HG03108 (cell line): ENCODE measurements around the gene IHH.

Experiments used
- ATAC-seq: cut with Tn5 transposase; IDR thresholded peaks from one replicate; pipeline ENCODE4 v1.9.1; 2021; ENCODE audit warnings: moderate library complexity; ENCODE audit not compliant: unreplicated experiment

Gene IHH

DNA sequence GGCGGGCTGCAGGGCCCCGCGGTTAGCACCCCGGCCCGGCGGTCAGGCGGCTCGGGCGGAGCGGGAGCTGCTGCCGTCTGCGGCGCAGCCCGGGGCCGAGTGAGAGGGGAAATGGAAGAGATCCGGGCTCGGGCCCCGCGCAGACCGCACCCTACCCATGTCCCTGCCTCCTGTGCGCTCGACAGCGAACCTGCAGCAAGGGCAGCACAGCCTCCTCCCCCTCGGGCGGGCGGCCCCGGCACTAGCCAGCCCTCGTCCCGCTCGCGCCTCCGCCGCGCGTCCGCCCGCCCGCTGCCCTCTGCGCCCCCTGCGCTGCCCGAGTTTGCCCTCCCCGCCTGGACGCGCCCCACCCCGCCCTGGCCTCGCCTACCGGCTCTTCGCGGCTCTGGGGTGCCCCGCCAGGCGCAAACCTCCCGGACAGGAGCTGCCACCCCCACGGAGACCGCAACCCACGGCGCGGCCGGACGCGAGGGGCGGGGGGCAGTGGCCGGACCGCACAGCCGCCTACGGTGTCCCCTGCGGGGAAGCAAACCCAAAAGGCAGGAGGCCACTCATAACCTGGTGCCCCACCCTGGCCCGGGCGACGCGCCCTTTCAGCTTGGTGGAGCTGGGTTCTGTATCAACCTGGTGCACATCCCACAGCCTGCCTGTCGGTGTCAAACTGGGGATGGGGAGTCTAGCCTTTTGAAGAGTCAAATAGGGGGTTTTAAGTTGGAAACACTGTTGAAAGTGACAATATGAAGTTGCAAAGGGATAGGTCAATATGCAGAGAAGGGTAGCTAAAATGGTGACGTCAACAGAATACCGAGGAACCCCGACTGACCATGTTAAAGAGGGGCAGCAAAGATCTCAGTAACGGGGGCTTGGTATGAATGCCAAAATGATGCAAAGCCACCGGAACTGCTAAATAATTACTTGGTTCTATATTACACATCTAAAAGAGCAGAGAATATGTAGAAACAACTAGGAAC, at the start of gene IHH:
Gene IHH, minus strand, starts transcription at position 101 of the 971 bp plus-strand sequence. CDS start 454 bp downstream, outside the sequence.
- ATAC-seq = no peak

DNA sequence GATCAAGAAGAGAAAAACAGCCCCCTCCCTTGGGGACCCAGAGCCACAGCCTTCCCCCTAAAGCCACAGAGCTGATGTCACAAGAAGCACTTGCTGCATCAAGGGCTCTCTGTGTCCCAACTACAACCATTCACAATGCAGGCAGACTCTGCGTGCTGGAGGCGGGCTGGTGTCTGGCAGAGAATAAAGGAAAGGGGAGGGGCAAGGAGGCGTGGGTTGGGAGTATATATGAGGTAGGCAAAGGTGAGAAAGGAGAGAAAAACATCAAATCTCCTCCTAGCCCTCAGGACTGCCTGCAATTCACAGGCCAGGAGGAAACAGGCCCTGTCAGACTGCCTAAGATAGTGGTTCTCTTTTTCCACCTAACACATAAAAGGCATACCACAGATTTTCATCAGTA, 48.8 kb upstream of the IHH start:
- ATAC-seq = no peak

DNA sequence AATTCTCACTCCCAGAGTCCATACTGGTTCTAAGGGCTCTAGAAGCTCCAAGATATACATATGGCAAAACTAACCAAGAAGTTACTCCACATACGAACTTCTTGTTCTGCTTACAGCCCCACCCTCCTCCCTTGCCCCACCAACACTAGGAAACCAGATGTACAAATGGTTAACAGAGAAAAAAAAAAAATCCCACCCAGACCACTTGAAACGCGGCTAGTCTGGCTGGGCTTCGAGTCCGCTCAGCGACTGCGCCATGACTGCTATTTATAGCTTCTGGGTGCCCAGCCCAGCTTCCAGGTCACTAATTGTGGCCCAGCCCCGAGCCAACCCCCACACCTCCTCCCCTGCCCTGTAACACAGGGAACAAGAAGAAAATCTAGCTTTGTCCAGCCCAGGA, 47.0 kb upstream of the IHH start:
- no peak for ATAC-seq

DNA sequence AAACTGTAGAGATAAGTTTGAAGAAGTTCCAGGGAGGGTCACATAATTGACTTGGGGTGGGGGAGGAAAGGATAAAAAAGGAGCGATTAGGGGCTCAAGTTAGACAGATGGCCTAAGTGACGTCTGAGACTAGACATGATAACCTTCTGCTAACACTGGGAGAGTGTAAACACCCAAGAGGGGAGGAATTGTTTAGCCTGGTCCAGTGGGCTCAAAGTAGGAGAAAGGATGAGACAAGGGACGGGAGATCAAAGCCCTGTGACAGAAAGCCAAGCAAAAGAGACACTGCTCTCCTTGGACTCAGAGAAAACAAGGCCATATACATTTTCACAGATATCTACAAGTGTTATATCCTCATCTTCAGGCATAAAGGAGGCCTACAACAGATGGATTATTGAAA, 45.5 kb upstream of the IHH start:
- ATAC-seq = no peak

DNA sequence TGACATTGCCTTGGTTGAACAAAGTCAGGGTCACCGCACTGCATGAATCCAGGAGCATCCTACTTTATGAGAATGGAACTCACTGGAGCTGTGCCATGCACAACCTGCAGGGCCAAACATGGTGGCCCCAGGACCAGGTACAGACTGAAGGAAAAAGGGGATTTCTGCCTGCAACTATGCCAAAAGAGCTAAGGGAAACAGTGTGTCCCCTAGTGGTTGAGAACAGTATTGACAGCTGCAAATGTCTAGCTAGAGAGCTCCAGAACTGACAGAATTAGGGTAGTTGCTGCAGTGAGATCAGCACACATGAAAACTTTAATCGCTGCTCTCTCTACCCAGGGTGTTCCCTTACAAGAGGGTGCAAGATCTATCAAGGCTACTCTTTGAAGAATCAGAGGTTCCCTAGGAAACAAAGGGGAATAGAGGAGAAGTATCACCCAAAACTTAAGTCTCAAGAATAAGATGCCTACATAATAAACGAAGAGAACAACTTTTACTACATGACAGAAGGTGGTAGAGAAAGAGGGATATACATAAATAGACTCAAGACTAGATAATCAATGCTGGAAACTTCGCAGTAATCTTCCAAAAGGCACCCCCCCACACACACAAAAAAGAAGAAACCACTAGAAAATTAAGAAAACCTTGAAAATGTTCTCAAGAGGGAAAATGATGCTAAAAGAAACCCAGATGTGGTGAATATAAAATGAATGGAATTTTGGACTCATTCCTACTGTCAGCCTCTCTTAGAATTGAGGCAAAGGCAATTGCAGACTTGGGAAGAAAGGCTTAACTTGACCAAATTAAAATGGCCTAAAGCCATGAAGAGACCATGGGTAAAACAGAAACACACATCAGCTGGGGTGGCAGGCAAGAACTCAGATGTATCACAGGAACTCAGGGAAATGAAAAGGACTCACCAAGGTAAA, 43.6 kb upstream of the IHH start:
- no peak for ATAC-seq

- no peak for ATAC-seq
Measured at GRCh38 chr2:219099329-219099728, 38.6 kb upstream of the IHH start.

DNA sequence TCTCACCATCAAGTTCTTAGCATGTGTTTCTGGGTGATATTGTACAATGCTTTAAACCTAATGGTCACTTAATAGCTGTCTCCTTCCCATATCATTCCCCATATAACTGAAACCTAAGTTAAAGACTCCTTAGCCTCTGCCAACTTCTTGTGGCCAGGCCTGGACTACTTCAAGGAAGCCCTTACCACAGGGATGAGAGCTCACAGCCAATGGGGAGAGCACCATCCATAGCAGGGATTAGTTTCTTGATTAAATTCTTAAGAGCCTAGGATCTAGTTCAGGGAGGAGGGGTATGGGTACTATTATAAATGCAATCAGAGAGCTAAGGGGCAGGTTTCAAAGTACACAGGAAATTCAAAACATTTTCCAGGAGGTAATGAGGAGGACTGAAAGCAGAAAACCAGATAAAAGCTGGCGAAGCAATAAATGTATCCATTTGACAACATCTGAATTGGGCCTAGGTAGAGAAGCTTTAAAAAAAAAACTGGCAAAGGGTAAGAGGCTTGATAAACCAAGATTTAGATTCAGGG, 34.8 kb upstream of the IHH start:
- no peak for ATAC-seq

DNA sequence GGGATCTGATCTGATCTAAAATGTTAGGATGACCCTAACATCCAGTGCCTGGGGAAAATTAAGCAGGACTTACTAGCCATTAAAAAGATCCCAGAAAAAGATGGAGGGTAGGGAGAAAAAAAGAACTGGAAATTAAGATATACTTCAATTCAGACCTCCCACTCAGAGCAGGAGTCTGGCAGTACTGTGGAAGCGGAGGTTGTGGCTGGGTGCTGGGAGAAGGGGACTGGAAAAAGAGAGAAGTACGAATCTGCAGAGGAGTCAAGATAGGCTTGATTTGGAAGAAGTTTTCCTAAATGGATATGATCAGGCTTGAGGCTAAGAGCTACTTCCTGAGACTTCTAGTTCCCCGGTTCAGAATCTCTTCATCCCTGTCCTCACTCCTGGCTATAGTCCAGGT, 33.5 kb upstream of the IHH start:
- no peak for ATAC-seq

DNA sequence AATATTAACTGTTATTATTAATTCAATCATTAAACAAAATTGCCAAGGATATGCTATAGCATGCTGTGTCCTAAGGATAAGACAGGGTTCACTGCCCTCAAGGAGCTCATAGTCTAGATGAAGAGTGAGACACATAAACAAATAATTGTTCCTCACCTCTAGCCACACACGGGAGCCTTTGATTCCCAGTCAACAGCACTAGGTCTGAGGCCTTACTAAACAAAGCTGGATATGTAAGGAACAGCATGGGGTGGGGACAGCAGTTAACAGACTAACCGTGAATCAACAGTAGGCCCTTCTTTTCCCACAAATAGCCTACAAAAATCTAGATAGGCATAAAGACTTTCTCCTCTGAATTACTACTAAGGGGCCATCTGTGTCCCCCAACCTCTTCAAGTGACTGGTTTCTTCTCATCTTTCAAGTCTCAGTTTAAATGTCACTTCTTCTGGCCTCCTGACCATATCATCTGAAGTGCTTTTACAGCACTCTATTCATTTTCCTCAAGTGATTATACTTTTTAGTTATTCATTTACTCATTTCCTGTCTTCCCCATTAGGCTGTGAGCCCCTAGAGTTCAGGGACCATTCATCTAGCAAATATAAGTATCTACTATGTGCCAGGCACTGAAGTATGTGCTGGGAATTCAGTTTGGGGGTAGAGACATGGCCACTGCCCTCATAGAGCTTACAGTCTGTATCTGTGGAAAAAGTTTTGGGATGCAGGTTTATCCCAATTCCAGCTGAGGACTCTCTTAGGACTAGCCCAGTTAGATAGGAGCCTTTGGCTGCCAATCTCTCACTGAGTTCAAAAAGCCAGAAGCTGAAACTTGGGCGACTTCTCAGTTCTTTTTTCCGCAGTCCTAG, 29.9 kb upstream of the IHH start:
- ATAC-seq = no peak

- no peak for ATAC-seq
Measured at GRCh38 chr2:219089330-219089729, 28.6 kb upstream of the IHH start.

DNA sequence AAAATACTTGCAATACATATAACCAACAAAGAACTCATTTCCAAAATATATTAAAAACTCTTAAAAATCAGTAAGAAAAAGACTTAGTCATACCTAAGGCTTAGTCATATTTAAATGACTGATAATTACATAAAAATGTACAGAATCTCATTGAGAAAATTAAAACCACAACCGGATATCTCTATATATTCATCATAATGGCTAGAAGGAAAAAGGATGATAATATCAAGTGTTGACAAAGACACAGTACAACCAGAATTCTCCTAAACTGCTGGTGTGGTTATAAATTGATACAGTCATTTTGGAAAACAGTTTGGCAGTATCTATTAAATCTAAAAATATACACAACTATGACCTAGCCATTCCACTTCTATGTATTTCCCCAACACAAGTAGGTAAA, 27.1 kb upstream of the IHH start:
- ATAC-seq = no peak

- ATAC-seq = no peak
Measured at GRCh38 chr2:219087361-219087760, 26.6 kb upstream of the IHH start.

- ATAC-seq = no peak
Measured at GRCh38 chr2:219086196-219086595, 25.5 kb upstream of the IHH start.

- no peak for ATAC-seq
Measured at GRCh38 chr2:219084791-219085190, 24.1 kb upstream of the IHH start.

DNA sequence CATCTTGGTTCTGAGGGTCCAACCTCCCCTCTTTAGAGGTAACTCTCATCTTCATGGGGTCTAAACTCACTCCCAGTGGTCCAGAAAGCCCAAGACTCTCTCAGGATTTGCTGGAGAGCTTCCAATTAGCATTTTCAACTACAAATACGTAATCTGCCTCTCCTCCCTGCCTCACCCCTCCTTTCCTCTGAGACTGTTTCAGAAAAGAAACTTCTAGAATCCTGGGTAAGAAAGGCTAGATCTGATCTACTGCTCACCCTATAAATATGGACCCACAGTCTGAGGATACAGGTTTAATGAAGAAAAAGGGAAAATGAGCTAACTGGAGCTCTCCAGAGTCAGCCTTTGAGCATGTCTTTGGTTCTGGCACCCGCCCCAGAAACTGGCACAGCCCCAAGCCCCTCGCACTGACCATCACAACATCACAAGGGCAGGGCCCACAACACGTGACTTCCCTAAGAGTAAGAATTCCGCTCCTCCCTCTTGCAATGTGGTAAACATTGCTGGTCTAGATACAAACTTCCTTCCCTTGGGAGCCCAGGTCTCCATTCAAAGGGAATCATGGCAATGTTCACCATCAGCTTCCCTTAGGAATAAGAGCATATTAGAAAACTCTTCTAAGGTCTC, 21.7 kb upstream of the IHH start:
- no peak for ATAC-seq

DNA sequence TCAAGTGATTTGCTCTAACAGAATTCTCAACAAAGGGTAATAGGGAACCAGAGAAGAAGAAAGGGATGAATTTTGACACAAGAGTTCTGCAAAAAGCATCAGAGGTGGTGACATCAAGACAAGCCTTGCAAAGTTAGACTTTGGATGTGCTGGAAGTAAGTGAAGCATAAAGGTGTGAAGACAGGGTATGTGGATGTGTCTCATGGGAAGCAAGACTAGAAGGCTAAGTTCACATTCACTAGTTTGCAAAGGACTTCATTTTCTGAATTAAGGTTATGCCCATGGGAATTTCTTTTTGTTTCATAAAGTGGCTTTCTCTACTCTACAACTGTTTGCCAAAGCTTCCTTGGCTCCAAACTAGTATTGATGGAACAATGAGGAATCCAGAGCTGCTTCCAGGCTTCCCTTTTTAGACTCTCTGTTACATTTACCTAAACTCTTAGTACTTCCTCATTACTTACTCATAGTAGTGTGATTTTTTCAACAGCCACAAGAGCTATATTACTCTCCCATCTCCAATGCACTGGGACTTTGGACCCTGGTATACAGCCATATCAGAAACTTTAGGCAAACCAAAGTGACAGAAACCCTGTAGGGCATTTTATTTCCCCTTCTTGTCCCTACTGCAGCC, 21.1 kb upstream of the IHH start:
- no peak for ATAC-seq

GRCh38 chr2:219081096-219081495, 20.4 kb upstream of the IHH start:
- ATAC-seq = no peak

DNA sequence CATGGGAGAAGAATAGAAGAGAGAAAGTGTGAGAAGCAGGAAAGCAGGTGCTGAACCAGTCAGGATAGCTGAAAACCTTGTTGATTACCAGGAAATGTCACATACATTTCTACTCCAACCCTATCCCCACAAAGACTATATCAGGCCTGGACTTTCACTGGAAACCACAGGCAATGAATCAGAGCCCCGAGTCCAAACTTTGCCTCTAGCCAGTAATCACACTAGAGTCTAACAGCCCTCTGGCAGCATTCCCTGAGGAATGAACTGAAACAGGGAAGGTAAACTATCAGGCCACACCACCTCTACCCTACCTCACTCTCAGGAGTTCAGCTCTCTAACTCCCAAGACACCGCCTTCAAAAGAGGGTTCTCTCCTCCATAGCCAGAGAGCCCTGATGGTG, 18.7 kb upstream of the IHH start:
- ATAC-seq = no peak

GRCh38 chr2:219078951-219079350, 18.2 kb upstream of the IHH start:
- ATAC-seq = no peak

DNA sequence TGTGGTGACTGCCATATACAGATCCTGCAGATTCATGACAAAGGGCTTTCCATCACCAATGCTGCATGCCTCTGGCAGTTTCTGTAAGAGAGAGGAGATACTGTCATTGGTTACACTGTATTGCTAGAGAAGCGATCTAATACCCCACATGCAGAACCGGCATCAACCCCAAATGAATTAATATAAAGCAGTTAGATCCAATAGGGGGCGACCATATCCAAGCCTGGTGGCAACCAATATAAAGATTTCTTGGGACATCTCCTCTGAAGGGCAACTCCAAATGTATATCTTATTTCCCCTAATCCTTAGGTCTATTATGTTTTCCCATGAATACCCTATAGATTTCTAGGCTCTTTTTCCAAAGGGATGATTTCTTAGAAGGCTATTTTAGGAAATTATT, 17.4 kb upstream of the IHH start:
- no peak for ATAC-seq
